Measurements from ENCODE around the gene NTN1. TPM values are rescaled to one million over a fixed set of nuclear protein-coding genes. Genes with fewer than 3 reads are reported as not detected.
A peak's percentile ranks its signal among the peaks of the same experiment; 100 is the strongest.

The NTN1 gene
- total RNA-seq, 5 donors from 2014 or later (not counting 1 experiment from before 2014, with no cell fraction given), result 0.07 to 0.15 (median 0.12) TPM; not detected in 1

DNA sequence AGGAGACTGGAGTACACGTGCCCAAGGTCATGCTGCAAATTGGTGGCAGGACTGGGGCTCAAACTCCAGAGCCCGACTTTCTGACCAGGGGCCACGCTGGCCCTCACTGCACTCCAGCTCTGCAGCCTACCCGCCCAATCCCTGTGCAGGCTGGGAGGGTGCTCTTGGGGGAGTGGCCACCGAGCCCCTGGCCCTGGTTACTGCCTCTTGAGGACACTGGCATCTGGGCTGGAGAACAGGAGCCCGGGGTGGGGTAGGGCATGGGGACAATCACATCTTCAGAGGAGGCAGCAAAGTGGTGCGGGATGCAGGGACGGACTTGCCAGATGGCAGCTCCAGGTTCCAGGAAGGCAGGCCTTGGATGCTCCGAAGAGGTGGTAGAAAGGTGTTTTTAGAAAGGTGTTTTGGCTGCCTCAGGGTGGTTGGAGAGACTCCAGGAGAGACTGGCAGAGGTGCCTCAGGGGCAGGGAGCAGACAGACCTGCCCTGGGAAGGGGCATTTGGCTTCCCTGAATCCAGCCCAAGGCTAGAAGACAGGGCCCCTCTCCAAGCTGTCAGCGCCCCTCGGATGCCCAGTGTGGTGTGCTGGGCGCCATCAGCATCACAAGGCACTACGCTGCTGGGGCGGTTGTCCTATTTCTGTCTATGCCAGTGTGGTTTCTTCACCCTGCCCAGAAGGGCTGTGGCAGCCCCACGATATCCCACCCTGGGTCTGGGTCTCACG is 220.6 kb downstream of the NTN1 start:
- H3K4me3 Mint-ChIP-seq, result peak overlapping the region in 2 of 3 donors; percentile 57 to 81
- H3K27ac ChIP-seq (ENCODE audit: low read length), result no peak overlapping the region
- H3K9me3 ChIP-seq, result no peaks in the 10 kb centered on the region
- H3K4me1 ChIP-seq (ENCODE audit: control insufficient read depth in 1 of 2, extremely low read depth in 1 of 2, insufficient read depth in 2 of 2, low read length in 2 of 2), result peaks cover 0 to 25% of the 10 kb centered on the region in 2 experiments
- H3K27me3 Mint-ChIP-seq, result no peaks in the 10 kb centered on the region
- no peak for ATAC-seq (replicated peaks in 1 of 4)
- WGBS (ENCODE audit: insufficient coverage), result 88% methylated on average over 16 of the region's 16 CpGs
- H3K4me3 ChIP-seq (ENCODE audit: control insufficient read depth in 1 of 2, extremely low read depth in 1 of 2, low read length in 1 of 2), result no peak overlapping the region
- peaks cover 3% of the 10 kb centered on the region for H3K36me3 Mint-ChIP-seq
- H3K36me3 ChIP-seq (ENCODE audit: control insufficient read depth in 2 of 2, extremely low read depth in 1 of 2, insufficient read depth in 1 of 2, low read length in 1 of 2), result no peaks in the 10 kb centered on the region
- H3K27me3 ChIP-seq (replicated peaks in 1 of 2; ENCODE audit: control insufficient read depth in 2 of 2, extremely low read depth in 1 of 2, insufficient read depth in 2 of 2, low read length in 1 of 2), result peaks cover 0 to 6% of the 10 kb centered on the region in 2 experiments
- peak overlapping the region in 1 of 2 donors; percentile 67 for H3K27ac Mint-ChIP-seq
- H3K9me3 Mint-ChIP-seq, result no peaks in the 10 kb centered on the region
- ChIA-PET POLR2A (no interaction called here), CTCF (no interaction called here)
- DNase-seq, result no peak
- H3K4me1 Mint-ChIP-seq, result peaks cover 12 to 19% (median 15%) of the 10 kb centered on the region in 3 donors

DNA sequence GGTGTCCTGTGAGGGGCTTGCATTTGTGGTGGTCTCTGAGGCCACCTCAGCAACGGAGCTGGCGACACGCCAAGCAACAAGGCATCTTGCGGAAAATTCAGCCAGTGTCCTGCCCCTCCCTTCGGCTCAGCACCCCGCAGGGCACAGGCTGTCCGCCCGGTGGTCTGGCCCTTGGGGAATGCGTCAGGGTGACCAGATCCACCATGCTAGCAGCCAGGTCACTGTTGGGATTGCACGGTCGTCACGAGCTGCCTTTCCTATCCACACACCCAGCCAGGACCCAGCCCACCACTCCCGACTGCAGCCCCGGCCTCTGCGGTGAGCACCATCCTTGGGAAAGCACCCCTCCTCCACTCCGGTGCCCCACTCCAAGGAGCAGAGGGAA is 221.2 kb downstream of the NTN1 start:
- Histone ChIP-seq H3K27me3 (replicated peaks in 1 of 2; ENCODE audit: control insufficient read depth in 2 of 2, extremely low read depth in 1 of 2, insufficient read depth in 2 of 2, low read length in 1 of 2) (peaks cover 0 to 4% of the 10 kb centered on the region in 2 experiments), H3K36me3 (ENCODE audit: control insufficient read depth in 2 of 2, extremely low read depth in 1 of 2, insufficient read depth in 1 of 2, low read length in 1 of 2) (no peaks in the 10 kb centered on the region), H3K9me3 (no peaks in the 10 kb centered on the region), H3K4me3 (ENCODE audit: control insufficient read depth in 1 of 2, extremely low read depth in 1 of 2, low read length in 1 of 2) (no peak overlapping the region), H3K4me1 (ENCODE audit: control insufficient read depth in 1 of 2, extremely low read depth in 1 of 2, insufficient read depth in 2 of 2, low read length in 2 of 2) (peaks cover 0 to 25% of the 10 kb centered on the region in 2 experiments), H3K27ac (ENCODE audit: low read length) (no peak overlapping the region)
- Mint-ChIP-seq H3K27ac (no peak overlapping the region), H3K36me3 (peaks cover 3% of the 10 kb centered on the region), H3K4me1 (peaks cover 12 to 19% (median 15%) of the 10 kb centered on the region in 3 donors), H3K9me3 (no peaks in the 10 kb centered on the region), H3K4me3 (peak overlapping the region in 1 of 3 donors; percentile 81), H3K27me3 (no peaks in the 10 kb centered on the region)
- 90% methylated on average over 9 of the region's 16 CpGs for WGBS (ENCODE audit: insufficient coverage)
- ChIA-PET POLR2A (no interaction called here), CTCF (no interaction called here)
- no peak for DNase-seq
- ATAC-seq (replicated peaks in 1 of 4), result no peak

DNA sequence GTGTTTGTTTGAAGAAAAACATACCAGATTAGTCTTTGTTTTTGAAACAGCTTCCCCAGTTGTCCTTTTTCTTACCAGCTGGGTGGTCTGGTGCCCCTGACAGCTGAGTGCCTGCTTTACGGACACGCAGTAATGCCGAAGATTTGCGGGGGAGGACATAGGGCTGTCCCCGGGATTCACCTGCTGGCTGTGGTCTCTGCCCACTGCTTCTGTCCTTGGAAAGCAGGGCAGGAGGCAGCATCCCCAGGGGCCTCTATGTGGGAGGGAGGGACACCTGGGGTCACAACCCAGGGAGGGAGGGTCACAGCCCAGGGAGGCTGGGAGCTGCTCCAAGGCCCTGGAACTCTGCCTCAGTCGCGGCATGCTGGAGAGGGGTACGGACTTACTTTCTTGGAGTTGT is 221.7 kb downstream of the NTN1 start:
- ATAC-seq (replicated peaks in 1 of 4), result no peak
- Mint-ChIP-seq H3K4me3 (no peak overlapping the region), H3K27ac (no peak overlapping the region), H3K9me3 (no peaks in the 10 kb centered on the region), H3K36me3 (peaks cover 3% of the 10 kb centered on the region), H3K27me3 (no peaks in the 10 kb centered on the region), H3K4me1 (peaks cover 12 to 19% (median 15%) of the 10 kb centered on the region in 3 donors)
- WGBS (ENCODE audit: insufficient coverage), result 100% methylated on average over 5 of the region's 8 CpGs
- ChIA-PET POLR2A (no interaction called here), CTCF (no interaction called here)
- peaks cover 0 to under 1% of the 10 kb centered on the region in 2 donors for H3K36me3 ChIP-seq (ENCODE audit: control insufficient read depth in 2 of 2, extremely low read depth in 1 of 2, insufficient read depth in 1 of 2, low read length in 1 of 2)
- no peak for DNase-seq
- H3K27me3 ChIP-seq (replicated peaks in 1 of 2; ENCODE audit: control insufficient read depth in 2 of 2, extremely low read depth in 1 of 2, insufficient read depth in 2 of 2, low read length in 1 of 2), result no peaks in the 10 kb centered on the region
- peaks cover 0 to 25% of the 10 kb centered on the region in 2 experiments for H3K4me1 ChIP-seq (ENCODE audit: control insufficient read depth in 1 of 2, extremely low read depth in 1 of 2, insufficient read depth in 2 of 2, low read length in 2 of 2)
- no peak overlapping the region for H3K4me3 ChIP-seq (ENCODE audit: control insufficient read depth in 1 of 2, extremely low read depth in 1 of 2, low read length in 1 of 2)
- H3K9me3 ChIP-seq, result no peaks in the 10 kb centered on the region
- H3K27ac ChIP-seq (ENCODE audit: low read length), result no peak overlapping the region

DNA sequence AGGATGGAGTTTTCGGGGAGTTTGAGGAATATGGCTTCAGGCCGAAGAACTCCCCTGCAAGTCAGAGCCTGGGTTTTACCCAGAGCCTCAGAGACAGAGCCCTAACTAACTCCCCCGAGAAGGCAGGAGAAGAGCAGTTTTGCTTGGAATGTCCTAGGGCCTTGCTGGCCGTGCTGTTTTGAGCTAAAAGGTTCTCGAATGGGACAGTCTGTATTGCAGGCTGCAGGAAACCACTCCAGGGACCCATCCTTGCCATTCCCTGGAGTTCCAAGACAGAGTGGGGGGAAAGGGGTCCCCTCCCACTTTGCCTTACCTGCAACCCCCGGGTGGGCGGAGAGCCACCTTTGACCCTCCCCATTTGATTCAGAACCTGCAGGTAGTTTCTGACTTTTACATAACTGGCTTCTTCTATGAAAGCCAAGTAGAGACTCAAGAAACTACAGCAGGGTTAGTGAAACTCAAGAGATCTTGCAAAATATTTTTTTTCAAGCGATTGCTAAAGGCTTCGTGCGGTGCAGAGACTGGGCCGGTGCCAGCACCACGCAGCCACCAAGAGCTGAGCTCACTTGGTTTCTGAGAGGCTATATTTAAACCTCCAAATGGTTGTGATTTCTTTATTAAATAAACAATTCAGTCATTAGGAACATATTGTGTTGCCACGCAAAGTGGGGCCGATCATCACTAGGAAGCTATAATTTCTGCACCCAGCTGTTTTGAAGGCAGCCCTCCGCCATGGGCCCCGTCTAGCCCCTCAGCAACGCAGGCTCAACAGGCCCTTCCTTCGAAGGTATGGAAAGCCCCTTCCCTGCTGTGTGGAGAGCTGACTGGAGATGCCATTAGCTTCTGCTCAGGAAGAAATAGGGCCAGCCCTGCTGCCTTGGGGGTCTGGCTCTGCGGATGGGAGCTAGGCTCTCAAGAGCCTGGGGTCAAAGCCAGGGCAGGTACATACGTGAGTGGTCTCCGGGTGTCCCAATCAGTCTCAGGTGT is 223.0 kb downstream of the NTN1 start:
- Histone ChIP-seq H3K36me3 (ENCODE audit: control insufficient read depth in 2 of 2, extremely low read depth in 1 of 2, insufficient read depth in 1 of 2, low read length in 1 of 2) (peaks cover 3 to 8% of the 10 kb centered on the region in 2 donors), H3K27ac (ENCODE audit: low read length) (no peak overlapping the region), H3K9me3 (no peaks in the 10 kb centered on the region), H3K4me1 (ENCODE audit: control insufficient read depth in 1 of 2, extremely low read depth in 1 of 2, insufficient read depth in 2 of 2, low read length in 2 of 2) (peaks cover 0 to 18% of the 10 kb centered on the region in 2 experiments), H3K27me3 (replicated peaks in 1 of 2; ENCODE audit: control insufficient read depth in 2 of 2, extremely low read depth in 1 of 2, insufficient read depth in 2 of 2, low read length in 1 of 2) (no peaks in the 10 kb centered on the region), H3K4me3 (ENCODE audit: control insufficient read depth in 1 of 2, extremely low read depth in 1 of 2, low read length in 1 of 2) (no peak overlapping the region)
- DNase-seq (no peak), ATAC-seq (replicated peaks in 1 of 4) (no peak)
- no peaks in the 10 kb centered on the region for H3K27me3 Mint-ChIP-seq
- no peak overlapping the region for H3K27ac Mint-ChIP-seq
- no peak overlapping the region for H3K4me3 Mint-ChIP-seq
- 91% methylated on average over 11 of the region's 21 CpGs for WGBS (ENCODE audit: insufficient coverage)
- H3K4me1 Mint-ChIP-seq, result peaks cover 3 to 10% (median 8%) of the 10 kb centered on the region in 3 donors
- ChIA-PET POLR2A (no interaction called here), CTCF (no interaction called here)
- no peaks in the 10 kb centered on the region for H3K9me3 Mint-ChIP-seq
- H3K36me3 Mint-ChIP-seq, result peaks cover 7% of the 10 kb centered on the region

DNA sequence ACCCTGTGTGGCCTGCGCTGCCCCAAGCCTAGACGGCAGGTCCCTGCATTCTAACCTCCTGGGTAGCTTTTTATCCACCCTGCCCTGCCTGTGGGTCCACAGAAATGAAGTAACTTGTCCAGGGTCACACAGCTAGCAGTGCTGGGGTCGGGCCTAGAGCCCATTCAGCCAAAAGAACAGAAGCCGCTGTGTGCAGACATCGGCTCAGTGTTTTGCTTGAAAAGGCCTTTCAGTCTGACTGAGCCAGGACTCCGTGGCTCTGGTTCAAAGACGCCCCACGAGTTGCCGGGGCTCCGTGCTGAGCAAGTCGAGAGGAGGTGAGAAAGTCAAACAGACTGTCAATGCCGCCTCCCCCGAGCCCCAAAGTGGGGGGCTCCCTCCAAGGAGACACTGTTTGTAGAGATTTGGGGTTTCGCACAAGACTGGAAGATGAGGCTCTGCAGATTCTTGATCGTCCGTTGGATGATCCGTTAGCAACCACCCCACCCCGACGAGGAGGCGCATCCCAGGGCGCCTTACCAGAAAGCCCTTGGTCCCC is 226.2 kb downstream of the NTN1 start:
- Histone ChIP-seq H3K4me3 (ENCODE audit: control insufficient read depth in 1 of 2, extremely low read depth in 1 of 2, low read length in 1 of 2) (no peak overlapping the region), H3K27ac (ENCODE audit: low read length) (no peak overlapping the region), H3K36me3 (ENCODE audit: control insufficient read depth in 2 of 2, extremely low read depth in 1 of 2, insufficient read depth in 1 of 2, low read length in 1 of 2) (peaks cover 6 to 10% of the 10 kb centered on the region in 2 donors), H3K4me1 (ENCODE audit: control insufficient read depth in 1 of 2, extremely low read depth in 1 of 2, insufficient read depth in 2 of 2, low read length in 2 of 2) (peaks cover 0 to 3% of the 10 kb centered on the region in 2 experiments), H3K27me3 (replicated peaks in 1 of 2; ENCODE audit: control insufficient read depth in 2 of 2, extremely low read depth in 1 of 2, insufficient read depth in 2 of 2, low read length in 1 of 2) (no peaks in the 10 kb centered on the region), H3K9me3 (no peaks in the 10 kb centered on the region)
- DNase-seq, result no peak
- peaks cover 2 to 5% (median 4%) of the 10 kb centered on the region in 3 donors for H3K4me1 Mint-ChIP-seq
- no peak overlapping the region for H3K4me3 Mint-ChIP-seq
- ATAC-seq (replicated peaks in 1 of 4), result no peak
- ChIA-PET CTCF (no interaction called here), POLR2A (no interaction called here)
- WGBS (ENCODE audit: insufficient coverage), result 96% methylated on average over 16 of the region's 21 CpGs
- no peaks in the 10 kb centered on the region for H3K27me3 Mint-ChIP-seq
- peaks cover 12% of the 10 kb centered on the region for H3K36me3 Mint-ChIP-seq
- H3K27ac Mint-ChIP-seq, result no peak overlapping the region
- no peaks in the 10 kb centered on the region for H3K9me3 Mint-ChIP-seq

DNA sequence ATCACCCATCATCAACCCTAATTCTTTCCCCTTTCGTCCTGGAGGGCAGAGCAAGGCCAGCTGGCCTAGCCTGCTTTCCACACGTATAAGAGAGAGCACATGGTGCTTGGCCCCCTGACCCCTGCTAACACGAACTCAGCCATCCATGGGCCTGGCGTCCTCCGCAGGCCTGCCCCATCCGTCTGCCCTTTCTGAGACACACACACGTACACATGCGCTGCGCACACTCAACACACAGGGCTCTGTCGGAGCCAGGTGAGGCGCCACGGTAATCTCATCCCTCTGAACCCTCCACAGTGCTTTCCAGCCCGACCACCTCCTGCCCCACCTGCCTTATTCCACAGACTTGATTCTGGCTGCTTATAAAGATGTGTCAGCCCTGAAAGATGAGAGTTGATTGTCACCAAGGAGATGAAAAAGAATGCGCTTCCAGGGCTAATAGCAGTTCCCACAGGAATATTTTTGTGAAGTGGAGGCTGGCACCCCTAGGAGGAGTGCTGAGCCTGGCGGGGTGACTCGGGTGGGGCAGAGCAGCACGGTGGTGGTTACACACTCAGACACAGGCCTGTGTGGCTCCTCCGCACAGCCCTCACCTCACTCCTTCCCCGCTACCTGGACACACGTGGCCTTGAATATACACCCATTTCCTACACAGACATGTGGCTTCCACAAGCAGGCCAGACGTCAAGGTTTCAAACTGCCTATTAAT is 228.1 kb downstream of the NTN1 start:
- DNase-seq, result no peak
- H3K27ac ChIP-seq (ENCODE audit: low read length), result no peak overlapping the region
- Mint-ChIP-seq H3K9me3 (no peaks in the 10 kb centered on the region), H3K4me1 (peaks cover 15 to 22% (median 18%) of the 10 kb centered on the region in 3 donors), H3K4me3 (no peak overlapping the region), H3K36me3 (peaks cover 12% of the 10 kb centered on the region), H3K27me3 (no peaks in the 10 kb centered on the region), H3K27ac (no peak overlapping the region)
- 86% methylated on average over 14 of the region's 21 CpGs for WGBS (ENCODE audit: insufficient coverage)
- no peaks in the 10 kb centered on the region for H3K9me3 ChIP-seq
- CTCF ChIA-PET, result no interaction called here
- POLR2A ChIA-PET, result no interaction called here
- peaks cover 6 to 10% of the 10 kb centered on the region in 2 donors for H3K36me3 ChIP-seq (ENCODE audit: control insufficient read depth in 2 of 2, extremely low read depth in 1 of 2, insufficient read depth in 1 of 2, low read length in 1 of 2)
- peaks cover 6 to 13% of the 10 kb centered on the region in 2 experiments for H3K4me1 ChIP-seq (ENCODE audit: control insufficient read depth in 1 of 2, extremely low read depth in 1 of 2, insufficient read depth in 2 of 2, low read length in 2 of 2)
- no peak for ATAC-seq (replicated peaks in 1 of 4)
- no peaks in the 10 kb centered on the region for H3K27me3 ChIP-seq (replicated peaks in 1 of 2; ENCODE audit: control insufficient read depth in 2 of 2, extremely low read depth in 1 of 2, insufficient read depth in 2 of 2, low read length in 1 of 2)
- H3K4me3 ChIP-seq (ENCODE audit: control insufficient read depth in 1 of 2, extremely low read depth in 1 of 2, low read length in 1 of 2), result no peak overlapping the region

Data from T-cell (primary cell).